Measurements from ENCODE around the gene TTC9. TPM values are rescaled to one million over a fixed set of nuclear protein-coding genes. Genes with fewer than 3 reads are reported as not detected.
"Not testable (repeated sequence)": the region's sequence is repeated elsewhere in the genome, so short reads cannot be mapped to it uniquely, and the experiment has no call there.

The TTC9 gene
- total RNA-seq, 2 experiments from 2014 or later, result 14.8 to 16.7 TPM

- peaks cover 4% of the 10 kb centered on the region for H3K27me3 Mint-ChIP-seq
- POLR2A ChIA-PET, result no interaction called here
- no peak overlapping the region for H3K27ac Mint-ChIP-seq
- H3K9me3 Mint-ChIP-seq, result no peaks in the 10 kb centered on the region
- no peaks in the 10 kb centered on the region for H3K4me1 Mint-ChIP-seq
- no peak overlapping the region for H3K4me3 Mint-ChIP-seq
- CTCF ChIA-PET, result interaction anchor here (1.1 kb wide), 1 partner anchor 11 kb away, joined by 4 read pairs; no protein-coding TSS in a partner anchor
- DNase-seq, result no peak
- H3K36me3 Mint-ChIP-seq (ENCODE audit: low read depth), result no peaks in the 10 kb centered on the region
Measured at GRCh38 chr14:70699646-70700045, 57.9 kb downstream of the TTC9 start.

DNA sequence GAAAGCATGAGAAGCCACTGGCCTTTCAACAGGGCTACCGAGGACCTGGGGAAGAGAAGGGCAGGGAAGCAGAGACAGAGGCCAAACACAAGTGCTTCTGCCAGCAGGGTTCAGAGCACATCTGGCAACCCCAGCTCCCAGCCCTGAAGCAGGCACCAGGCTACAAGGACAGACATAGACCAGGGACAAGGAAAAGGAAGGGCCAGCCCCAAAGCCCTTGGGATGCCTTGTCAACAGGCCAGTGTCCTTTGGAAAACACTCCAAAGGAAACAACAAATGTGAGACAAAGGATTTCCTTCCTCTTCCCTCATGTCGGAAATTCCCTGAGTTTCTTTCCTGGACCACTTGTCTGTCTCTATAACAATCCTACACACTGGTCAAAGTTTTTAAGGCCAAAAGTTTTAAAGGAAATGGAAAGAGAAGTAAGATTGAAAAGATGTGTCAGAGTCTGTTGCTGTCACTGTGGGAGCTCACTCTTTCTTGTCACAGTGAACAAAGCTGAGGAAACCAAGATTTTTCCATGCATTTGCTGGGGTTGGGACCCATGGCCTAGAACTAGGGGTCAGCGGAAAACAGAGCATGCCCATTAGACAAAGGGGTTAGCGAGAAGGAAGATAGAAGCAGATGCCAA lies 59.4 kb downstream of the TTC9 start:
- CTCF ChIA-PET, result interaction anchor here (1.0 to 1.1 kb wide), 2 partner anchors 9 to 14 kb away, joined by 3 to 4 read pairs; no protein-coding TSS in a partner anchor
- H3K4me3 Mint-ChIP-seq, result no peak overlapping the region
- no peak for DNase-seq
- no peaks in the 10 kb centered on the region for H3K9me3 Mint-ChIP-seq
- H3K4me1 Mint-ChIP-seq, result no peaks in the 10 kb centered on the region
- H3K27ac Mint-ChIP-seq, result no peak overlapping the region
- POLR2A ChIA-PET, result no interaction called here
- H3K36me3 Mint-ChIP-seq (ENCODE audit: low read depth), result no peaks in the 10 kb centered on the region
- H3K27me3 Mint-ChIP-seq, result peaks cover 13% of the 10 kb centered on the region

DNA sequence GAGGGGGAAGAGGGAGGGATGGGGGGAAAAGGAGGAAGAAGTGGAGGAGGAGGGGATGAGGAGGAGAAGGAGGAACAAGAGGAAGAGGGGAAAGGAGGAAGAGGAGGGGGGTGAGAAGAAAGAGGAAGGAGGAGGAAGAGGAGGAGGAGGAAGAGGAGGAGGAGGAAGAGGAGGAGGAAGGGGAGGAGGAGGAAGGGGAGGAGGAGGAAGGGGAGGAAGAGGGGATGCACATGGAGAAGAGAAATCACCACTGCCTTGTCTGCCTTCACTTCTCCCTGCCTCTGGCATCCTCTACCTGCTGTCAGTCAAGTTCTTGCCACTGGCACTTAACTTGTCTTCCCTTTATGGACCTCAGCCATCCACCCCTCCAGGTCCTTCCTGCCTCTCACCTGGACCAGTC lies 59.9 kb downstream of the TTC9 start:
- no peaks in the 10 kb centered on the region for H3K9me3 Mint-ChIP-seq
- no peaks in the 10 kb centered on the region for H3K4me1 Mint-ChIP-seq
- no peak for DNase-seq
- ChIA-PET CTCF (interaction anchor here (0.6 kb wide), 1 partner anchor 12 kb away, joined by 3 read pairs; no protein-coding TSS in a partner anchor), POLR2A (no interaction called here)
- H3K36me3 Mint-ChIP-seq (ENCODE audit: low read depth), result no peaks in the 10 kb centered on the region
- H3K27me3 Mint-ChIP-seq, result peaks cover 13% of the 10 kb centered on the region
- no peak overlapping the region for H3K27ac Mint-ChIP-seq
- H3K4me3 Mint-ChIP-seq, result no peak overlapping the region

DNA sequence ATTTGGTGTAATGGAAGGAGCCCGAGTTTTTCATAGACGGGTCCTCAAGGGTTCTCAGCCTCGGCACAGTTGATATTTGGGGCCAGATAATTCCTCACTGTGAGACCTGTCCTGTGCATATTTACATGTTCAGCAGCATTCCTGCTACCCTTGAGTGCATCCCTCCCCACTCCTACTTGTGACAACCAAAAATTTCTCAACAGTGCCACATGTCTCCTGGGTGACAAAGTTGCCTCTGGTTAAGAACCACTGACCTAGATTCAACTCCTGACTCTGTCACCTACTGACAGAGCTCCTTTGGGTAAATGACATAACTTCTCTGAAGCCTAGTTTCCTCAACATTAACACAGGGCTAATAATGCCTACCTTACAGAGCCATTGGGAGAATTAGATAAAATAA lies 60.4 kb downstream of the TTC9 start:
- Mint-ChIP-seq H3K27me3 (peaks cover 13% of the 10 kb centered on the region), H3K36me3 (ENCODE audit: low read depth) (no peaks in the 10 kb centered on the region), H3K27ac (no peak overlapping the region), H3K4me3 (no peak overlapping the region), H3K9me3 (no peaks in the 10 kb centered on the region), H3K4me1 (peaks cover 2% of the 10 kb centered on the region)
- ChIA-PET POLR2A (no interaction called here), CTCF (interaction anchor here (0.6 to 1.3 kb wide), 2 partner anchors 11 to 12 kb away, joined by 3 to 4 read pairs; no protein-coding TSS in a partner anchor)
- DNase-seq, result no peak

DNA sequence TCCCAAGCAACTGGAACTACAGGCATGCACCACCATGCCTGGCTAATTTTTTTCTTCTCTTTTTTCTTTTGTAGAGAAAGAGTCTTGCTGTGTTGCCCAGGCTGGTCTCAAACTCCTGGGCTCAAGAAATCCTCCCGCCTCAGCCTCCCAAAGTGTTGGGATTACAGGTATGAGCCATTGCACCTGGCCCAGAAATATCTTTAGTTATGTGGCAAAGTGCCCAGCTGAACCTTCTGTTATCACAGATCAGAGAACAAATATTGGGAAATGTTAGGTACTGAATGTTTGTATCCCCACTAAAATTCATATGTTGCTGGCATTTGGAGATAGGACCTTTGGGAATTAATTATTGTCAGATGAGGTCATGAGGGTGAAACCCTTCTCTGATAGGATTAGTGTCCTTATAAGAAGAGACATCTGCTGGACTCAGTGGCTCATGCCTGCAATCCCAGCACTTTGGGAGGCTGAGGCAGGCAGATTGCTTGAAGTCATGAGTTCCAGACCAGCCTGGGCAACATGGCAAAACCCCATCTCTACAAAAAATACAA lies 62.0 kb downstream of the TTC9 start:
- H3K4me3 Mint-ChIP-seq; H3K4me1 Mint-ChIP-seq; DNase-seq; CTCF ChIA-PET; POLR2A ChIA-PET; H3K9me3 Mint-ChIP-seq; H3K36me3 Mint-ChIP-seq (ENCODE audit: low read depth); H3K27ac Mint-ChIP-seq: not testable (repeated sequence)
- peaks cover 13% of the 10 kb centered on the region for H3K27me3 Mint-ChIP-seq

- DNase-seq, result no peak
- Mint-ChIP-seq H3K27me3 (peaks cover 13% of the 10 kb centered on the region), H3K27ac (no peak overlapping the region), H3K9me3 (no peaks in the 10 kb centered on the region), H3K36me3 (ENCODE audit: low read depth) (no peaks in the 10 kb centered on the region), H3K4me3 (no peak overlapping the region), H3K4me1 (peaks cover 4% of the 10 kb centered on the region)
- CTCF ChIA-PET, result no interaction called here
- POLR2A ChIA-PET, result no interaction called here
Measured at GRCh38 chr14:70704960-70705359, 63.2 kb downstream of the TTC9 start.

GRCh38 chr14:70706177-70706576 lies 64.5 kb downstream of the TTC9 start:
- Mint-ChIP-seq H3K27me3 (peaks cover 12% of the 10 kb centered on the region), H3K4me1 (peaks cover 4% of the 10 kb centered on the region), H3K36me3 (ENCODE audit: low read depth) (no peaks in the 10 kb centered on the region), H3K27ac (no peak overlapping the region), H3K9me3 (no peaks in the 10 kb centered on the region), H3K4me3 (no peak overlapping the region)
- no peak for DNase-seq
- ChIA-PET POLR2A (no interaction called here), CTCF (no interaction called here)

DNA sequence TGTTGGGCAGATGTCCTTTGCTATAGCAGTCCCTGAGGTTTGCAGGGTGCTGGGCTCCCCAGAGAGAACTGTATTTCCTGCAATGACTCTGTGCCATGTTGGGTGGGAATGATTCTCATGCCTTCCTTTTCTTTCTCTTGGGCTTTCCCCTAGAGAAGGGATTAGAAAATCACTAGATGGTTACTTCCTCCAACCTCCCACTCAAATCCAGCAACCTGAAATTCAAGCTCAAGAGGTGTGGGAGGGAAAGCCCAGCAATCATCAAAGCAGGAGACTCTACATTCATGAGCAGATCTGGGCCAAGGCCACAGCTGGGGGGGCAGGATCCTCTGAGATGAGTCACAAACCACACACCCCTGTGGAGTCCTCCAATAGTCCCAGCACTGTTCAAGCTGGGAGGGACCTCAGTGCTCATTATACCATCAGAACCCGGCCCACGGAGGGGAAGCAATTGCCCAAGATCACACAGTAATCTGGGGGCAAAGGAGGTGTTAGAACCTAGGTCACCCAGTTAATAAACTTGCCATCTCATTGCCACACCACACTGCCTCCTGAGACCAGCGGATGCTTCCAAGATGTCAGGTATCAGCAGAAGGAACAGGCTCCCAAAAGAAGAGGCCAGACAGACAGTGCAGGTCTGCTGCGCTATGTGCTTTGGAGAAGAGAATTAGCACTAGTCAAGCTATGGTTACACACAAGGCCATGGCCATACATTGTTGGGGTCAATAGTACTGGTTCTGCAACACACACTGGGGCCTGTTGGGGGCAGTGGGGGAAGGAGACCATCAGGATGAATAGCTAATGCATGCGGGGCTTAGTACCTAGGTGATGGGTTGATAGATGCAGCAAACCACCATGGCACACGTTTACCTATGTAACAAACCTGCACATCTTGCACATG lies 65.7 kb downstream of the TTC9 start:
- no peak for DNase-seq
- H3K9me3 Mint-ChIP-seq, result no peaks in the 10 kb centered on the region
- no peak overlapping the region for H3K27ac Mint-ChIP-seq
- POLR2A ChIA-PET, result no interaction called here
- no peak overlapping the region for H3K4me3 Mint-ChIP-seq
- CTCF ChIA-PET, result interaction anchor here (1.3 to 1.4 kb wide), 2 partner anchors 51 to 85 kb away, joined by 3 read pairs; no protein-coding TSS in a partner anchor
- no peaks in the 10 kb centered on the region for H3K36me3 Mint-ChIP-seq (ENCODE audit: low read depth)
- peaks cover 4% of the 10 kb centered on the region for H3K4me1 Mint-ChIP-seq
- H3K27me3 Mint-ChIP-seq, result peaks cover 10% of the 10 kb centered on the region

- DNase-seq, result no peak
- Mint-ChIP-seq H3K27me3 (peaks cover 10% of the 10 kb centered on the region), H3K4me3 (no peak overlapping the region), H3K4me1 (peaks cover 5% of the 10 kb centered on the region), H3K27ac (no peak overlapping the region), H3K9me3 (no peaks in the 10 kb centered on the region), H3K36me3 (ENCODE audit: low read depth) (no peaks in the 10 kb centered on the region)
- ChIA-PET CTCF (interaction anchor here (0.7 to 2.4 kb wide), 2 partner anchors 14 to 67 kb away, joined by 3 to 9 read pairs; no protein-coding TSS in a partner anchor), POLR2A (no interaction called here)
Measured at GRCh38 chr14:70708717-70709570, 67.2 kb downstream of the TTC9 start.

DNA sequence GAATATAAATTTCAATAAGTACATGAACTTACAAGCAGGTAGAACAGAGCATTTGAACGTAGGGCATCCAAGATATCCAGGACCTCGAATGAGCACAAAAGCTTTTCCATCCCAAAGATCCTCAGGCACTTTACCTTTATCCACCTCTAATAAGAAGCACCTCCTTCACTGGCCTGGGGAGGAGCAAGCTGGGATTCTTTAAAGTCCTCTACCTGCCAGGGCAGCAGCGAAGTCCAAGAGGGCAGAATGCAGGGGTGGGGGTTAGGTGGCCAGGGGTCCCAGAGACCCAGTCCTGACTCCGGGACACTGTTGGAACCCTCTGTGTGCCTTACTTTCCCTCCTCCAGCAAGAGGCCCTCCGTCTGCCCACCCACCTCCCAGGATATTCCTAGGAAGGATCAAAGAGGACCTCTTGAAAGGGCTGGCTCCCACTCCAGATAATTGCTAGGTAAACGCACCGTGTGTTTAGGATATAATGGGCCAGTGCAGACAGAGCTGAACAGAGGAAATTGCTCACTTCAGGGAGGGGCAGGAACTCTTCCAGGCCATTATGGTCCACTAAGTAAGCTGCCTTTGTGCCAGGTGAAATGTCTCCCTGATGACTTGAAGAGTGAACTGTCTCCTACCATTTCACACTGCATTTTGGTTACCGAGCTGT lies 68.1 kb downstream of the TTC9 start:
- Mint-ChIP-seq H3K27ac (no peak overlapping the region), H3K4me3 (no peak overlapping the region), H3K4me1 (peaks cover 9% of the 10 kb centered on the region), H3K36me3 (ENCODE audit: low read depth) (no peaks in the 10 kb centered on the region), H3K9me3 (no peaks in the 10 kb centered on the region), H3K27me3 (peaks cover 8% of the 10 kb centered on the region)
- no peak for DNase-seq
- POLR2A ChIA-PET, result no interaction called here
- CTCF ChIA-PET, result interaction anchor here (1.6 to 2.4 kb wide), 2 partner anchors 9 to 14 kb away, joined by 4 to 9 read pairs; no protein-coding TSS in a partner anchor

- H3K9me3 Mint-ChIP-seq, result no peaks in the 10 kb centered on the region
- no peak overlapping the region for H3K4me3 Mint-ChIP-seq
- peaks cover 11% of the 10 kb centered on the region for H3K4me1 Mint-ChIP-seq
- H3K36me3 Mint-ChIP-seq (ENCODE audit: low read depth), result no peaks in the 10 kb centered on the region
- H3K27me3 Mint-ChIP-seq, result peaks cover 10% of the 10 kb centered on the region
- H3K27ac Mint-ChIP-seq, result no peak overlapping the region
- ChIA-PET POLR2A (no interaction called here), CTCF (interaction anchor here (0.9 to 1.6 kb wide), 2 partner anchors 11 to 57 kb away, joined by 4 to 5 read pairs; no protein-coding TSS in a partner anchor)
- DNase-seq, result no peak
Measured at GRCh38 chr14:70711451-70711850, 69.7 kb downstream of the TTC9 start.

DNA sequence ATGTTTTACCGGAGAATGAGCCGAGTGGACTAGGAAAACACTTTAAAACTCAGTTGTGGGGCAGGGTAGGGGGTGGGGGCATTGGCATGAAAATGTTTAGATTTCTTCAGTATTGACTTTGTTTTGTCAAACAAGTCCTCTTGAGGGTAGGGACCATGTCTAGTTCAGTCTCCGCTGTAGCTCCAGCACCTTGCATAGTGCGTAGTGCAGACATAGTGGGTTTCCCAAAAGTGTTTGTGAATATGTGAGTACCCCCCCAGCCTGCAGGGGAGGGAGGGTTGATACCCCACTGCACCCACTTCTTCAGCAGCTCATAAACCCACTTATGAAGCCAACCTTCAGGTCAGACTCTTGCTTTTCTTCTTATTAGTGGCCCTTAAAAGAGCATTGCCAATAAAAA lies 71.4 kb downstream of the TTC9 start:
- Mint-ChIP-seq H3K4me1 (peaks cover 7% of the 10 kb centered on the region), H3K9me3 (no peaks in the 10 kb centered on the region), H3K27ac (no peak overlapping the region), H3K4me3 (no peak overlapping the region), H3K36me3 (ENCODE audit: low read depth) (no peaks in the 10 kb centered on the region), H3K27me3 (peaks cover 14% of the 10 kb centered on the region)
- ChIA-PET POLR2A (interaction anchor here (0.7 kb wide), 1 partner anchor 239 kb away, joined by 3 read pairs; no protein-coding TSS in a partner anchor), CTCF (interaction anchor here (0.8 to 0.9 kb wide), 2 partner anchors 11 to 95 kb away, joined by 3 read pairs; no protein-coding TSS in a partner anchor)
- DNase-seq, result no peak

Data from activated CD4-positive, alpha-beta T cell treated with anti-CD3 and anti-CD28 coated beads, Interleukin-2, amount 10 ng/mL, durations not matched to agents 7 days and 5 days (primary cell).